IPS DF 4.7 (cell line): ENCODE measurements around the gene CTIF.

Source experiments
- DNase-seq: peaks from one replicate; pipeline ENCODE4 v3.0.0-alpha.2; 2013; ENCODE audit warnings: low spot score; ENCODE audit errors: extremely low read depth

The CTIF gene

GRCh38 chr18:48785736-48786454 is 247.1 kb downstream of the CTIF start:
- no peak for DNase-seq

GRCh38 chr18:48786455-48787202 is 247.8 kb downstream of the CTIF start:
- no peak for DNase-seq

GRCh38 chr18:48787203-48788151 is 248.6 kb downstream of the CTIF start:
- no peak for DNase-seq

- no peak for DNase-seq
These were observed 249.5 kb downstream of the CTIF start for GRCh38 chr18:48788373-48788772.

GRCh38 chr18:48789259-48789812 is 250.5 kb downstream of the CTIF start:
- no peak for DNase-seq

- no peak for DNase-seq
These were observed 251.5 kb downstream of the CTIF start for GRCh38 chr18:48790226-48790863.

GRCh38 chr18:48790869-48791635 is 252.2 kb downstream of the CTIF start:
- no peak for DNase-seq

- no peak for DNase-seq
These were observed 252.8 kb downstream of the CTIF start for GRCh38 chr18:48791636-48792105.

GRCh38 chr18:48792141-48792540 is 253.3 kb downstream of the CTIF start:
- no peak for DNase-seq

- no peak for DNase-seq
These were observed 254.0 kb downstream of the CTIF start for GRCh38 chr18:48792611-48793380.

- no peak for DNase-seq
These were observed 255.6 kb downstream of the CTIF start for GRCh38 chr18:48794251-48794970.

- DNase-seq = no peak
These were observed 256.9 kb downstream of the CTIF start for GRCh38 chr18:48795696-48796095.

- no peak for DNase-seq
These were observed 257.8 kb downstream of the CTIF start for GRCh38 chr18:48796491-48797205.

GRCh38 chr18:48797841-48798255 is 259.0 kb downstream of the CTIF start:
- DNase-seq = no peak

- DNase-seq = no peak
These were observed 259.8 kb downstream of the CTIF start for GRCh38 chr18:48798334-48799245.

- DNase-seq = no peak
These were observed 261.0 kb downstream of the CTIF start for GRCh38 chr18:48799724-48800315.
